A549 (cell line): ENCODE results near the gene CD300H.

Experiments
- BHLHE40 ChIP-seq: IDR thresholded peaks from 2 replicates; pipeline ENCODE4 v1.6.1; 2012; ENCODE audit warnings: low read depth, low read length, inconsistent platforms
- CHD2 ChIP-seq: fragments of 150-350 bp; IDR thresholded peaks from 2 replicates; pipeline ENCODE4 v1.6.1; 2014; ENCODE audit warnings: low read length; ENCODE audit not compliant: partially characterized antibody
- EP300 ChIP-seq, 2 experiments: fragments of >200 bp; sonication (Bioruptor Twin); formaldehyde crosslinking; IDR thresholded peaks; 2 replicates in 1 of 2; 3 replicates in 1 of 2; pipeline ENCODE4 v1.6.1; 2016 to 2017
- KDM1A ChIP-seq: fragments of 200-600 bp; sonication (generic); IDR thresholded peaks from 2 replicates; pipeline ENCODE4 v1.6.1; 2016; ENCODE audit warnings: low read depth, mild to moderate bottlenecking
- MAZ ChIP-seq: fragments of 150-350 bp; IDR thresholded peaks from 2 replicates; pipeline ENCODE4 v1.6.1; 2014; ENCODE audit warnings: antibody characterized with exemption, low read depth, low read length, borderline replicate concordance
- RCOR1 ChIP-seq: fragments of 150-350 bp; IDR thresholded peaks from 2 replicates; pipeline ENCODE4 v1.6.1; 2014; ENCODE audit warnings: antibody characterized with exemption, low read length, low read depth
- SMC3 ChIP-seq: fragments of >200 bp; sonication (Bioruptor Twin); formaldehyde crosslinking; IDR thresholded peaks from 3 replicates; pipeline ENCODE4 v1.6.1; 2018; ENCODE audit warnings: inconsistent platforms
- ZSCAN20 ChIP-seq: fragments of 250-450 bp; sonication (Bioruptor Pico); IDR thresholded peaks from 2 replicates; pipeline ENCODE4 v1.8.0; 2022; ENCODE audit warnings: mild to moderate bottlenecking, moderate library complexity
- TF ChIP-seq, protein P1 (sequence below): fragments of >200 bp; sonication (Bioruptor Twin); formaldehyde crosslinking; IDR thresholded peaks from 3 replicates; pipeline ENCODE4 v1.5.1; 2016

GRCh38 chr17:74550602-74551001 lies 16.7 kb downstream of the CD300H start:
- TF ChIP-seq BHLHE40 (no peak), MAZ (no peak), CHD2 (no peak), KDM1A (no peak), SMC3 (no peak), RCOR1 (no peak), ZSCAN20 (CRISPR knock-in tag) (no peak), EP300 (IDR thresholded peaks at IDR 0.05) (no peak)
- TF ChIP-seq, protein P1, sequence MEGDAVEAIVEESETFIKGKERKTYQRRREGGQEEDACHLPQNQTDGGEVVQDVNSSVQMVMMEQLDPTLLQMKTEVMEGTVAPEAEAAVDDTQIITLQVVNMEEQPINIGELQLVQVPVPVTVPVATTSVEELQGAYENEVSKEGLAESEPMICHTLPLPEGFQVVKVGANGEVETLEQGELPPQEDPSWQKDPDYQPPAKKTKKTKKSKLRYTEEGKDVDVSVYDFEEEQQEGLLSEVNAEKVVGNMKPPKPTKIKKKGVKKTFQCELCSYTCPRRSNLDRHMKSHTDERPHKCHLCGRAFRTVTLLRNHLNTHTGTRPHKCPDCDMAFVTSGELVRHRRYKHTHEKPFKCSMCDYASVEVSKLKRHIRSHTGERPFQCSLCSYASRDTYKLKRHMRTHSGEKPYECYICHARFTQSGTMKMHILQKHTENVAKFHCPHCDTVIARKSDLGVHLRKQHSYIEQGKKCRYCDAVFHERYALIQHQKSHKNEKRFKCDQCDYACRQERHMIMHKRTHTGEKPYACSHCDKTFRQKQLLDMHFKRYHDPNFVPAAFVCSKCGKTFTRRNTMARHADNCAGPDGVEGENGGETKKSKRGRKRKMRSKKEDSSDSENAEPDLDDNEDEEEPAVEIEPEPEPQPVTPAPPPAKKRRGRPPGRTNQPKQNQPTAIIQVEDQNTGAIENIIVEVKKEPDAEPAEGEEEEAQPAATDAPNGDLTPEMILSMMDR, result no peak
